Activated CD8-positive, alpha-beta memory T cell treated with anti-CD3 and anti-CD28 coated beads, Interleukin-2, amount 50 U/mL, for 1 hour (primary cell): ENCODE data around the gene KIFAP3.
A peak's percentile ranks its signal among the peaks of the same experiment; 100 is the strongest.
"Not testable (repeated sequence)": the region's sequence is repeated elsewhere in the genome, so short reads cannot be mapped to it uniquely, and the experiment has no call there.

Experiments
- DNase-seq: peaks from one replicate; pipeline ENCODE4 v3.0.0-alpha.2; 2020; ENCODE audit errors: extremely low read depth

KIFAP3 gene

GRCh38 chr1:170074250-170075157 lies at the start of gene KIFAP3:
KIFAP3 (minus strand) TSS chr1:170074695; CDS start chr1:170074467, 228 bp downstream.
- peak; percentile 89 for DNase-seq

DNA sequence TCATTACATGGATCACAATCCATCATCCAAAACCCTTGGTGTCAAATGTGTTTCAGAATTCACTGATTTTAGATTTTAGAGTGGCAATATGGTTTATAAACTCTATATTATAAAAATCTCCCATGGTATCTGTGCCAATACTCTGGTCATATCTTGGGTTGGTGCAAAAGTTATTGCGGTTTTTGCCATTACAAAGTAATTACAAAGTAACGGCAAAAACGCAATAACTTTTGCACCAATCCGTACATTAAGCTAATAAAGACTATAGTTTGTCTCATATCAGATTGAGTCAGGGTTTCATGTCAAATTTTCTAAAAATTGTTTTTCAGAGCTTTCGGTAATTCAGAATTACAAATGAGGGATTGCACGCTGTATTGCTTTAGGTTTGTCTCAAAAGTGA lies 47.9 kb upstream of the KIFAP3 start:
- no peak for DNase-seq

- DNase-seq = no peak
These were observed 40.4 kb upstream of the KIFAP3 start for GRCh38 chr1:170114906-170115305.

DNA sequence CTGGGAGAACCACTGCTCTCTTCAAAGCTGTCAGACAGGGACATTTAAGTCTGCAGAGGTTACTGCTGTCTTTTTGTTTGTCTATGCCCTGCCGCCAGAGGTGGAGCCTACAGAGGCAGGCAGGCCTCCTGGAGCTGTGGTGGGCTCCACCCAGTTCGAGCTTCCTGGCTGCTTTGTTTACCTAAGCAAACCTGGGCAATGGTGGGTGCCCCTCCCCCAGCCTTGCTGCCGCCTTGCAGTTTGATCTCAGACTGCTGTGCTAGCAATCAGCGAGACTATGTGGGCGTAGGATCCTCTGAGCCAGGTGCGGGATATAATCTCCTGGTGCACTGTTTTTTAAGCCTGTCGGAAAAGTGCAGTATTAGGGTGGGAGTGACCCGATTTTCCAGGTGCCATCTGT lies 38.6 kb upstream of the KIFAP3 start:
- DNase-seq = not testable (repeated sequence)

DNA sequence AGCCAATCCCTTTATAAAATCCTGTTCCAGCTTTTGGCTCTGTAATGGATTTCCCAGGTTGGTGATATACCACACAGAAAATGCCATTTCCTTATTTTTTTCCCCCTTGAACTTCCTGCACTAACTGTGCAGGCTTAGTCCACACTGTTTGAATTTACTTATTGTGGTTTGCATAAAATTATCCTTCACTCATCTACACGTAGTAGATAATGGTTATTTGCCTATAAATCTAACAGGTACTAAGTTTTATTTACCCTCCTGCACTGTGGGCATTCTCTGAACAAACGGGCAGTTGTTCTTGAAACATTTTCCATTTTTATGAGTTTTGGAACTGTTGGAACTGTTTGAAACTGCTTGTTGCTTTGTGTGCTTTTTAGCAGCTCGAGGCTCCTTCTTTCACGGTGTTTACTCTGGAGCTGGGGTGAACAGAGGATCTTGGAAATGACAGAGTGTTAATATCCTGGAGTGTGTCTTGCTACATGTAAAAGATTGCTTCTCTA lies 23.0 kb upstream of the KIFAP3 start:
- no peak for DNase-seq

- no peak for DNase-seq
These were observed 22.4 kb upstream of the KIFAP3 start for GRCh38 chr1:170096806-170097340.

DNA sequence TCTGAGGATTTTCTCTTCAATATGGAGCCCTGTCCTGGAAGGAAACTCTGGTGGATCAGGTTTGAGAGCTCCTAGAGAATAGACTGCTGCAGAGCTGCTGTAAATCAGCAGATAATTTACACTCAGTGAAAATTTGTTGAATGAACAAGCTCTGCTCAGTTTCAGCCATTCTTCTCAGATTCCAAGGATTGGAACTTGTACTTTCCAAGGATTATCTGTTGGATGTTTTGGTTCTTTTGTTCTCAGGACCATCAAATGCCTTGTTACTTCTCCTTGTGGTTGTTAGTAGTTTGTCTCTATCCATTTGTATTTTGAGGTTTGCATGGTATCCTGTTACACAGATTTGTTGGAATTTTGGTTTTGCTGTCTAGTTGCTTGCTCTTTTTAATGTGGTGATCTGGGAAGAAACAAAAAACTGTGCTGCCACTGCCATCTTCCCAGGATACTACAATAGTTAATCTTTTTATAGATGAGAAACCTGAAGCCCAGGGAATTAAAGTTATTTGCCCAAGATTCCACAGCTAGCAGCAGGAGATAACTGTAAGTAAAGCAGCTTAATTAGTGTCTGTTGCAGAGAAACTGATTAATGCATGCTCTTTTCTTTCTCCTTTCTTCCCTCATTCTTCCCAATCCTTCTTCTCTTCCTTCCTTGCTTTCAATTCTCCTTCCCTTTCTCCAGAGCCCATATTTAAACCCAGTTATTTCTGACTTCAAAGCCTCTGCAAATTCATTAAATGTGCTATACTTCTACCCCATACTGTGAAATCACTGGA lies 21.7 kb upstream of the KIFAP3 start:
- DNase-seq = no peak

- DNase-seq = not testable (repeated sequence)
These were observed 20.5 kb upstream of the KIFAP3 start for GRCh38 chr1:170094697-170095616.

DNA sequence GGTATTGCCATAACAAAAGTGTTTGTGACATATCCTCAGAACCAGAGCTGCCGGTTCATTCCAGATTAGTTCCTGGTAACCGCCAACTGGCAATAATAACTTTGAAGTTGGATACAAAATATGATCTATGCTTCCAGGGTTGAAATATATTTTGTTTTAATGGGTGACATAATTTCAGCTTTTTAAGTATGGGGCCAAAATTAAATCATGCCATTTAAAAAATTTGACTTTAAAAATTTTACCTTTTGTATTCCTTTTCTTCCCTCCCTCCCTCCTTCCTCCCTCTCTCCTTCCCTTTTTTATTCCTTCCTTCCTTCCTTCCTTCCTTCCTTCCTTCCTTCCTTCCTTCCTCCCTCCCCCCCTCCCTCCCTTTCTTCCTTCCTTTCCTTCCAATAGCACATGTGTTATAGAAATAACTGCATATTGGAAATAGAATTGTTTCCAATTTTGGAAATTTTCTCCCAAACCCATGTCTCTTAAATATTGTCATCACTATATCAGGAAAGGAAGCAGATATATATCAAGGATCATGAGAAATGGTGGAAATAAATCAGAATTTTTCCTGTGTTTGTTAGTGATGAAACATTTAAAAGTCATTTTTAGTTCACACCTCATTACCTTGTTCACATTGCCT lies 12.0 kb upstream of the KIFAP3 start:
- no peak for DNase-seq

- no peak for DNase-seq
These were observed 10.6 kb upstream of the KIFAP3 start for GRCh38 chr1:170085091-170085490.

GRCh38 chr1:170078610-170079189 lies 4.2 kb upstream of the KIFAP3 start:
- no peak for DNase-seq

- DNase-seq = no peak
These were observed 3.4 kb upstream of the KIFAP3 start for GRCh38 chr1:170077926-170078325.

DNA sequence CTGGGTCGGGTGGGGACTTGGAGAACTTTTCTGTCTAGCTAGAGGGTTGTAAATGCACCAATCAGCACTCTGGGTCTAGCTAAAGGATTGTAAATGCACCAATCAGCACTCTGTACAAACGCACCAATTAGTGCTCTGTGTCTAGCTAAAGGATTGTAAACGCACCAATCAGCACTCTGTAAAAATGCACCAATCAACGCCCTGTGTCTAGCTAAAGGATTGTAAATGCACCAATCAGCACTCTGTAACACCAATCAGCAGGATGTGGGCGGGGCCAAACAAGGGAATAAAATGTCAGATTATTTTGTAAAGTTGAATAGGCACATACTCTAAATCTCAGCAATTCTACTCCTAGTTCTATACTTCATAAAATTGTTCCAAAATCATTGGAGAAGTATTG lies 2.5 kb upstream of the KIFAP3 start:
- not testable (repeated sequence) for DNase-seq

DNA sequence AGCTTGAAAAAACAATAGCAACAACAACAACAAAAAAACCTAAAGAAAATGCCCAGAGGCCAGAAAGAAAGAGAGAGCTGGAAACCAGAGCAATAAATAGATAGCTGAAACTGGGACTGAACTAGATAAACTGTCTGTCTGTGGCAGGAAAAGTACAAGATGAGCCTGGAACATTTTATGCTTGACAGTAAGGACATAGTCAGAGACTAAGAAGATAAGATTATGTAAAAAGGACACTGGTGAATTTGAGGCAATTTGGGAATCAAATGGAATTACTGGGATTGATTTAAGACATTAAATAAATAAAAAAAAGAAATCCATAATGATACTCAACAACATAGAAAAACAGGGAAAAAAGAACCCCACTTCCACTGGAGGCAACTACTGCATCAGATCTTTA lies 1.7 kb upstream of the KIFAP3 start:
- no peak for DNase-seq

GRCh38 chr1:170075186-170075585 lies 691 bp upstream of the KIFAP3 start:
- DNase-seq = no peak

DNA sequence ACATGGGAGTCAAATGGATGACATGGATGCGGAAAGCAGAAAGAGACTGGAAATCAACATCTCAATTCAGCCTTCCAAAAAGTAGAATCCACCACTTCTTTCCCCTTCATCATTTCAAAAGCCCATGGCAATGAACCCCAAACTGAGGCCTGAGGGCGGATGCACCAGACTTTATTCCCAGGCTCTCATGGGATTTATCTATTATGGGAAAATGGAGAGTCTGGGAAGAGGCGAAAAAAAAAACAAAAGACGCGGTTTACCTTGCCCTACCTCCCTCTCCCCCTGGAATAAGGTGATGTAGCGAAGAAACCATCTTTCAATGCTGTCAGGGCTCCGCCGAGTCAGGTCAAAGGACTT lies 624 bp downstream of the KIFAP3 start:
- no peak for DNase-seq

- no peak for DNase-seq
These were observed 3.1 kb downstream of the KIFAP3 start for GRCh38 chr1:170071378-170071777.

DNA sequence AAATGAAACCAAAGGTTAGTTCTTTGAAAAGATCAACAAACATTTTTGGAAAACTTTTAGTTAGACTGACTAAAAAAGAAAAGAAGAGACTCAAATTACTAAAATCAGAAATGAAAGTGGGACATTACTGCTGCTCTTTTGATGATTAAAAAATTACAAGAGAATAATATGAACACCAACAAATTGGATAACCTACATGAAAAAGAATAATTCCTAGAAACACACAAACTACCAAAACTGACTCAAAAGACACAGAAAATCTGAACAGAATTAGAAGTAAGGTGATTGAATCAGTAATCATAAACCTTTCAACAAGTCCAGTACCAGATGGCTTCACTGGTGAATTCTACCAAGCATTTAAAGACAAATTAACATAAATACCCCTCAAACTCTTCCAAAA lies 5.6 kb downstream of the KIFAP3 start:
- no peak for DNase-seq

- no peak for DNase-seq
These were observed 7.2 kb downstream of the KIFAP3 start for GRCh38 chr1:170067253-170067819.

- DNase-seq = no peak
These were observed 9.7 kb downstream of the KIFAP3 start for GRCh38 chr1:170064821-170065220.
